ENCODE data around the gene HIVEP3.

- TF ChIP-seq CTCF (IDR thresholded peaks at IDR 0.05), result no peak
- TF ChIP-seq POLR2A (IDR thresholded peaks at IDR 0.05), result no peak
Observed at GRCh38 chr1:41623736-41624135, 295.0 kb downstream of the HIVEP3 start.

Measured in tibial nerve (tissue), 3 donors.